Prostate gland (tissue), 2 donors: ENCODE measurements around the gene TPO. TPM values are rescaled to one million over a fixed set of nuclear protein-coding genes. Genes with fewer than 3 reads are reported as not detected.

ENCODE experiments used
- DNase-seq: peaks from one replicate; pipeline ENCODE4 v3.0.0-alpha.2; 2019; ENCODE audit warnings: low spot score
- H3K27ac ChIP-seq, 2 donors: fragments of 200-600 bp; sonication (generic); 2 replicates each; pipeline ENCODE4 v1.5.1; 2017 to 2019
- H3K27me3 ChIP-seq: fragments of 200-600 bp; sonication (generic); replicated peaks from 2 replicates; pipeline ENCODE4 v1.5.1; 2019; ENCODE audit not compliant: insufficient read depth
- H3K36me3 ChIP-seq, 2 donors: fragments of 200-600 bp; sonication (generic); 1 replicate in 1 of 2; 2 replicates in 1 of 2; pipeline versions ENCODE4 v1.5.1 to v1.8.1; 2017 to 2019
- H3K4me1 ChIP-seq: fragments of 200-600 bp; sonication (generic); replicated peaks from 2 replicates; pipeline ENCODE4 v1.5.1; 2019
- H3K4me3 ChIP-seq, 2 donors: fragments of 200-600 bp; sonication (generic); 2 replicates each; pipeline ENCODE4 v1.5.1; 2017 to 2019
- H3K9me3 ChIP-seq: fragments of 200-600 bp; sonication (generic); 2 replicates; pipeline ENCODE4 v1.5.1; 2017
- POLR2A ChIP-seq: fragments of 450-650 bp; IDR thresholded peaks from one replicate; pipeline ENCODE4 v1.6.1; 2016; ENCODE audit warnings: antibody characterized with exemption, mild to moderate bottlenecking
- POLR2AphosphoS5 ChIP-seq: sonication (generic); formaldehyde crosslinking; IDR thresholded peaks from one replicate; pipeline ENCODE4 v1.6.1; 2017; ENCODE audit warnings: antibody characterized with exemption
- WGBS: methylation state at CpG from one replicate; pipeline ENCODE4 v1.1.5; 2018; 5-methylcytosine and 5-hydroxymethylcytosine counted together
- intact Hi-C: fragments of 100-400 bp; cut with DNase I; formaldehyde crosslinking; loops from one replicate; pipeline ENCODE4 v1.14.2; 2022
- total RNA-seq, 2 donors: library from RNA; depleted of rRNA; stranded (reverse); fragments of >200 nt; gene quantifications; one replicate each; pipeline ENCODE4 v1.1.0, GENCODE V29; 2016
- TF ChIP-seq, protein P1 (sequence below), 4 experiments: fragments of 200-600 bp in 2 of 4; fragments of 450-650 bp in 2 of 4; sonication (generic) in 2 of 4; IDR thresholded peaks; 1 replicate in 3 of 4; 2 replicates in 1 of 4; pipeline ENCODE4 v1.5.1; 2016 to 2019; ENCODE audit warnings: antibody characterized with exemption in 4 of 4, mild to moderate bottlenecking in 2 of 4, moderate library complexity in 2 of 4

Gene TPO
- total RNA-seq, 2 donors from 2014 or later, result 0.82 to 1.4 TPM

DNA sequence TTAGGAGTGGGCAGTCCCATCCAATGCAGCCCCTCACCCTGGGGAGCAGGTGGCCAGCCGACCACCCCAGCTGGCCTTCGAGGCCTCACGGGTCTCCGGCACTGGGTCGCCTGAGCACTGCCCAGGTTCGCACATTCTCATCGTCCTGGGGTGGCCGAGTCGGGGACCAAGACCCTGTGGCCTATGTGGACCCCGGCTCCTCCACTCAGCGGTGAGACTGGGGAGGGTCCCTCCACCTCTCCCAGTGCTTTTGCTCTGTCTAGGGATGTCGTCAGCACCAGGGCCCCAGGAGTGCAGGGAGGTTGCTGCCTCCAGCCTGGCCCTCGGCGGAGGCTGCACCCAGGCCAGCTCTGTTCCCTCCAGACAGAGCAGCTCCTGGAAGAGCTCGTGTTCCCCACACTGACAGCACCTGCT is 89.6 kb downstream of the TPO start:
- H3K4me3 ChIP-seq, result no peak overlapping the region
- no peaks in the 10 kb centered on the region for H3K36me3 ChIP-seq
- H3K9me3 ChIP-seq, result no peaks in the 10 kb centered on the region
- 93% methylated on average over 15 of the region's 15 CpGs for WGBS
- H3K4me1 ChIP-seq, result no peaks in the 10 kb centered on the region
- no peak overlapping the region for H3K27ac ChIP-seq
- intact Hi-C loops, result no loop called here
- H3K27me3 ChIP-seq, result no peaks in the 10 kb centered on the region
- TF ChIP-seq, protein P1, sequence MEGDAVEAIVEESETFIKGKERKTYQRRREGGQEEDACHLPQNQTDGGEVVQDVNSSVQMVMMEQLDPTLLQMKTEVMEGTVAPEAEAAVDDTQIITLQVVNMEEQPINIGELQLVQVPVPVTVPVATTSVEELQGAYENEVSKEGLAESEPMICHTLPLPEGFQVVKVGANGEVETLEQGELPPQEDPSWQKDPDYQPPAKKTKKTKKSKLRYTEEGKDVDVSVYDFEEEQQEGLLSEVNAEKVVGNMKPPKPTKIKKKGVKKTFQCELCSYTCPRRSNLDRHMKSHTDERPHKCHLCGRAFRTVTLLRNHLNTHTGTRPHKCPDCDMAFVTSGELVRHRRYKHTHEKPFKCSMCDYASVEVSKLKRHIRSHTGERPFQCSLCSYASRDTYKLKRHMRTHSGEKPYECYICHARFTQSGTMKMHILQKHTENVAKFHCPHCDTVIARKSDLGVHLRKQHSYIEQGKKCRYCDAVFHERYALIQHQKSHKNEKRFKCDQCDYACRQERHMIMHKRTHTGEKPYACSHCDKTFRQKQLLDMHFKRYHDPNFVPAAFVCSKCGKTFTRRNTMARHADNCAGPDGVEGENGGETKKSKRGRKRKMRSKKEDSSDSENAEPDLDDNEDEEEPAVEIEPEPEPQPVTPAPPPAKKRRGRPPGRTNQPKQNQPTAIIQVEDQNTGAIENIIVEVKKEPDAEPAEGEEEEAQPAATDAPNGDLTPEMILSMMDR (IDR thresholded peaks at IDR 0.05), result no peak
- no peak for TF ChIP-seq POLR2A
- DNase-seq, result no peak

DNA sequence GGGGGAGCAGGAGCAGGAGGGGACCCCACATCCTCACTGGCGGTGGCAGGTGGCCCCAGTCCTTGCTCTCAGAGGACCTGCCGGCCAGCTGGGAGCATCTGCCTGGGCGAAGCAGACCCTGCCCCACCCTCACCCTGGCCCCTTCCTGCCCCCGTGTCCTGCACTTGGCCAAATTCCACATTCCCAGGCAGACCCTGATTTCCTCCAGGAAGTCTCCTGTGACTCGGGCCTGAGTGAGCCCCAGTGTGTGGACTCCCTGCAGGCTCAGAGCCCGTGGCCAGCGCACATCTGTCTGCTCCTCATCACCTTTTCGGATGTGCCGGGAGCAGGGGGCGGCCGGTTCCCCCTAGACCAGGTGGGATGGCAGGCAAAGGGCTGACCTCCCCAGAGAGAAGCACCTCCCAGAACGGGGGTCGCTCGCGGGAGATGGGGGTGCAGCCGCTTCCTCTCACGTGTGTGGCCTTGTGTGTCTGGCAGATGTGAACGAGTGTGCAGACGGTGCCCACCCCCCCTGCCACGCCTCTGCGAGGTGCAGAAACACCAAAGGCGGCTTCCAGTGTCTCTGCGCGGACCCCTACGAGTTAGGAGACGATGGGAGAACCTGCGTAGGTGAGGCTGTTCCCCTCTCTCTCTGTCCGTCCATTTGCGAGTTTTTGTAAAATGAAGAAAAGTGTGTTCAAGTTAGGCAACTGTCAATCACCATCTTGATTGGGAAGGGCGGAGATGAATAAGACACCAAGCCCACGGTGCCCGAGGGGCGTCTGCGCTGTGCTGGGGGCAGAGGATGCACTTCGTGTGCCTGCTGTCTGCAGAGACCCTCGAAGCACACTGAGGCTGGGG is 90.4 kb downstream of the TPO start:
- H3K27ac ChIP-seq, result no peak overlapping the region
- intact Hi-C loops, result no loop called here
- TF ChIP-seq, protein P1 (IDR thresholded peaks at IDR 0.05), result no peak
- TF ChIP-seq POLR2AphosphoS5 (no peak), POLR2A (no peak)
- DNase-seq, result no peak
- H3K27me3 ChIP-seq, result no peaks in the 10 kb centered on the region
- H3K4me1 ChIP-seq, result no peaks in the 10 kb centered on the region
- WGBS, result 80% methylated on average over 33 of the region's 36 CpGs
- no peaks in the 10 kb centered on the region for H3K36me3 ChIP-seq
- no peak overlapping the region for H3K4me3 ChIP-seq
- no peaks in the 10 kb centered on the region for H3K9me3 ChIP-seq

DNA sequence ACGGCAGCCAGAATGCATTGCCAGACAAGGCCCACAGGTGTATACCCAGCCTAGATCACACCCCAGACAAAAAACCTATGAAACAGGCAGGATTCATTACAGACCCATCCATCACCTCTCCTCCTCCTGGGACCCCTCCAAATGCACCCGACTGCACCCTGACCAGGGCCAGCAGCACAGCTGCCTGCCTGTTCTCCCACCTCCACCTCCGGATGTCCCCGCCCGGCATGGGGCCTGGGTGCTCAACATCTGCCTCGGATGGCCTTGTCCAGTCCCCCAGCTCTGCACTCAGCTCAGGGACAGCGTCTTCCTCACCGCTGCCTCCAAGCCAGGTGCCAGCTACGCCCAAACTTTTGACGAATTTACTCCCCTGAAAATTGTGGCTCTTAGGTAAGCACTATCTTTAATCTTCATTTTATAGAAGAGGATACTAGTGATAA is 91.1 kb downstream of the TPO start:
- Histone ChIP-seq H3K27ac (no peak overlapping the region), H3K9me3 (no peaks in the 10 kb centered on the region), H3K4me3 (no peak overlapping the region), H3K4me1 (no peaks in the 10 kb centered on the region), H3K36me3 (no peaks in the 10 kb centered on the region), H3K27me3 (no peaks in the 10 kb centered on the region)
- DNase-seq, result no peak
- no peak for TF ChIP-seq POLR2A
- no peak for TF ChIP-seq POLR2AphosphoS5
- TF ChIP-seq, protein P1 (IDR thresholded peaks at IDR 0.05), result no peak
- intact Hi-C loops, result no loop called here
- WGBS, result 85% methylated on average over 10 of the region's 10 CpGs

DNA sequence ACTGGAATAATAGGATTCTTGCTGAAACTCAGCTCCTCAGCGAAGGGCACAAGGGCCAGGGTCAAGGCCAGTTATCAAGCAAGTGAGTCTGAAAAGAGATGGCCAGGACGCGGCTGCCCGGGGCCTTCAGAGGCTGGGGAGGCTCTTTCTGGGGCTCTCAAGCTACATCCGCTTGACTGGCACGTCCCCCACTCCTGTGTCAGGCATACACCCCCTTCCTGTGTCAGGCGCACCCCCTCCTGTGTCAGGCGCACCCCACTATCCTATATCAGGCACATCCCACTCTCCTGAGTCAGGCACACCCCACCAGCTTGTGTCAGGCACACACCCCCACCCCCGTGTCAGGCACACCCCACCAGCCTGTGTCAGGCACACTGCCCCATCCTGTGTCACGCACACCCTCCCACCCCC is 91.8 kb downstream of the TPO start:
- Histone ChIP-seq H3K9me3 (no peaks in the 10 kb centered on the region), H3K4me3 (no peak overlapping the region), H3K36me3 (no peaks in the 10 kb centered on the region), H3K4me1 (no peaks in the 10 kb centered on the region), H3K27me3 (no peaks in the 10 kb centered on the region), H3K27ac (no peak overlapping the region)
- WGBS, result 93% methylated on average over 10 of the region's 10 CpGs
- TF ChIP-seq POLR2A, result no peak
- TF ChIP-seq POLR2AphosphoS5, result no peak
- TF ChIP-seq, protein P1 (IDR thresholded peaks at IDR 0.05), result no peak
- DNase-seq, result no peak
- intact Hi-C loops, result no loop called here
